HepG2 (cell line): ENCODE data around the gene HBQ1. TPM values are rescaled to one million over a fixed set of nuclear protein-coding genes. Genes with fewer than 3 reads are reported as not detected.

ENCODE experiments used
- FOXA1 ChIP-seq, 2 experiments: fragments of 450-650 bp in 1 of 2; sonication (generic) in 1 of 2; formaldehyde crosslinking in 1 of 2; IDR thresholded peaks; 2 replicates each; pipeline versions ENCODE4 v1.4.0 to v1.6.1; 2016 to 2020; ENCODE audit warnings: missing genetic modification reagents in 1 of 2
- KLF15 ChIP-seq: sonication (generic); formaldehyde crosslinking; IDR thresholded peaks from 2 replicates; pipeline ENCODE4 v1.8.1; 2023; ENCODE audit warnings: borderline replicate concordance, mild to moderate bottlenecking, inconsistent platforms, missing genetic modification reagents, mixed read lengths
- MIER2 ChIP-seq: IDR thresholded peaks from 2 replicates; pipeline ENCODE4 v1.6.1; 2016; ENCODE audit warnings: missing biosample characterization, missing genetic modification reagents
- NR2F6 ChIP-seq, 2 experiments: IDR thresholded peaks; 2 replicates each; pipeline ENCODE4 v1.6.1; 2016; ENCODE audit warnings: antibody characterized with exemption in 1 of 2, mild to moderate bottlenecking in 1 of 2
- POLR2AphosphoS5 ChIP-seq: IDR thresholded peaks from 2 replicates; pipeline ENCODE4 v1.6.1; 2012; ENCODE audit warnings: low read depth, low read length
- SALL1 ChIP-seq: sonication (generic); formaldehyde crosslinking; IDR thresholded peaks from 2 replicates; pipeline ENCODE4 v1.8.0; 2022; ENCODE audit warnings: mild to moderate bottlenecking, missing genetic modification reagents
- TAF15 ChIP-seq: fragments of 200-400 bp; formaldehyde crosslinking; IDR thresholded peaks from one replicate; pipeline ENCODE4 v1.6.1; 2018; ENCODE audit warnings: mild to moderate bottlenecking, low read depth, low read length; ENCODE audit not compliant: poor library complexity, severe bottlenecking
- XRCC5 ChIP-seq: fragments of 200-400 bp; formaldehyde crosslinking; optimal IDR thresholded peaks from 2 replicates; pipeline ENCODE3; 2017; ENCODE audit warnings: mild to moderate bottlenecking, low read length
- ZFP41 ChIP-seq: sonication (generic); formaldehyde crosslinking; IDR thresholded peaks from 2 replicates; pipeline ENCODE4 v1.4.0; 2020; ENCODE audit warnings: mild to moderate bottlenecking, missing genetic modification reagents, borderline replicate concordance
- ZMYM2 ChIP-seq: sonication (generic); formaldehyde crosslinking; IDR thresholded peaks from 2 replicates; pipeline ENCODE4 v1.8.0; 2022; ENCODE audit warnings: mild to moderate bottlenecking, missing genetic modification reagents
- ZNF224 ChIP-seq: sonication (generic); formaldehyde crosslinking; IDR thresholded peaks from 2 replicates; pipeline ENCODE4 v1.5.0; 2020; ENCODE audit warnings: mild to moderate bottlenecking, missing genetic modification reagents
- ZNF251 ChIP-seq: sonication (generic); formaldehyde crosslinking; IDR thresholded peaks from 2 replicates; pipeline ENCODE4 v1.9.0; 2021; ENCODE audit warnings: mild to moderate bottlenecking, missing genetic modification reagents
- ZNF331 ChIP-seq: sonication (generic); formaldehyde crosslinking; IDR thresholded peaks from 2 replicates; pipeline ENCODE4 v1.4.0; 2020; ENCODE audit warnings: missing genetic modification reagents
- ZNF430 ChIP-seq: sonication (generic); formaldehyde crosslinking; IDR thresholded peaks from 2 replicates; pipeline ENCODE4 v1.9.0; 2021; ENCODE audit warnings: mild to moderate bottlenecking, missing genetic modification reagents
- ZNF792 ChIP-seq: IDR thresholded peaks from 2 replicates; pipeline ENCODE4 v1.6.1; 2016
- polyA plus RNA-seq, 8 experiments: library from polyadenylated mRNA; depleted of rRNA in 3 of 8; stranded (reverse) in 7 of 8; unstranded in 1 of 8; fragments of >200 nt; fragmentation: Illumina TruSeq in 4 of 8; extraction: Trizol in 4 of 8; gene quantifications; 2 replicates each; pipeline versions ENCODE4 v1.2.1 to v1.2.3, GENCODE V29; 2011 to 2016; ENCODE audit warnings: low read depth in 4 of 8, missing spikeins in 1 of 8, mixed read lengths in 1 of 8; ENCODE audit not compliant: insufficient read depth in 1 of 8
- total RNA-seq, 5 experiments: library from RNA; depleted of rRNA; stranded (reverse); fragments of >200 nt; fragmentation: Illumina TruSeq; extraction: Trizol; gene quantifications; 2 replicates each; pipeline ENCODE4 v1.2.3, GENCODE V29; 2016; ENCODE audit warnings: low read depth in 1 of 5
- TF ChIP-seq, protein P1 (sequence below): sonication (generic); formaldehyde crosslinking; IDR thresholded peaks from 2 replicates; pipeline ENCODE4 v1.4.0; 2020; ENCODE audit warnings: missing genetic modification reagents
- TF ChIP-seq, protein P2 (sequence below): sonication (generic); formaldehyde crosslinking; IDR thresholded peaks from 2 replicates; pipeline ENCODE4 v1.4.0; 2020; ENCODE audit warnings: missing genetic modification reagents
- TF ChIP-seq, protein P3 (sequence below): sonication (generic); formaldehyde crosslinking; IDR thresholded peaks from 2 replicates; pipeline ENCODE4 v1.4.0; 2020; ENCODE audit warnings: missing genetic modification reagents, borderline replicate concordance
- TF ChIP-seq, protein P4 (sequence below): sonication (generic); formaldehyde crosslinking; IDR thresholded peaks from 2 replicates; pipeline ENCODE4 v1.4.0; 2020; ENCODE audit warnings: missing genetic modification reagents, borderline replicate concordance
- TF ChIP-seq, protein P5 (sequence below): sonication (generic); formaldehyde crosslinking; IDR thresholded peaks from 2 replicates; pipeline ENCODE4 v1.5.0; 2020; ENCODE audit warnings: mild to moderate bottlenecking, missing genetic modification reagents
- TF ChIP-seq, protein P6 (sequence below): sonication (generic); formaldehyde crosslinking; IDR thresholded peaks from 2 replicates; pipeline ENCODE4 v1.5.0; 2020; ENCODE audit warnings: mild to moderate bottlenecking, missing genetic modification reagents

Gene HBQ1
- total and polyA plus RNA-seq, 2 of the 13 experiments (the other 11 are each of a cell fraction or from before 2014, with no cell fraction given) = 4.9 to 7.4 TPM

DNA sequence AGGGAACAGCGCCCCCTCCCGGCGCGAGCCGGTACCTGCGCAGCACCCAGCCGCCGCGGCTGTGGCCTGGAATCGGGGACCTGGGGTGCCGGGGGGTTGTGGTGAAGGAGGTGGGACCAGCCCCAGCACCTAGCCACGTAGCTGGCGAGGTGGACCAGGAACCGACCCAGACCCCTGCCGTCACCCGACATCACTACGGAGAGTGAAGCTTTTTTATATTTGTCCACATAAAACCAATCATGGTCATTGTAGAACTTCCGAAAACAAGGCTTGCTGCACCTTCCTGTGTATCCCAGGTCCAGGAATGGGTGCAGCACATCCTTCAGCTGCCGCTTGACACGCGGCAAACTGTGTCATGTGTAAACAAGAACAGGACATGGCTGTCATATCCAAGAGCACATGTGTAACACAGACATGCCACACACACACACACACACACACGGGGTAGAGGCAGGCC is 1.3 kb downstream of the HBQ1 start (continued):
- TF ChIP-seq FOXA1 (IDR thresholded peaks at IDR 0.05) = no peak
- peak; percentile 21; the same call in 1 of the 2 replicates for TF ChIP-seq FOXA1 (CRISPR knock-in tag; IDR thresholded peaks at IDR 0.05)
- TF ChIP-seq ZFP41 (CRISPR knock-in tag) = no peak
- TF ChIP-seq, protein P1, sequence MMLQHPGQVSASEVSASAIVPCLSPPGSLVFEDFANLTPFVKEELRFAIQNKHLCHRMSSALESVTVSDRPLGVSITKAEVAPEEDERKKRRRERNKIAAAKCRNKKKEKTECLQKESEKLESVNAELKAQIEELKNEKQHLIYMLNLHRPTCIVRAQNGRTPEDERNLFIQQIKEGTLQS (CRISPR knock-in tag) = no peak
- TF ChIP-seq, protein P2, sequence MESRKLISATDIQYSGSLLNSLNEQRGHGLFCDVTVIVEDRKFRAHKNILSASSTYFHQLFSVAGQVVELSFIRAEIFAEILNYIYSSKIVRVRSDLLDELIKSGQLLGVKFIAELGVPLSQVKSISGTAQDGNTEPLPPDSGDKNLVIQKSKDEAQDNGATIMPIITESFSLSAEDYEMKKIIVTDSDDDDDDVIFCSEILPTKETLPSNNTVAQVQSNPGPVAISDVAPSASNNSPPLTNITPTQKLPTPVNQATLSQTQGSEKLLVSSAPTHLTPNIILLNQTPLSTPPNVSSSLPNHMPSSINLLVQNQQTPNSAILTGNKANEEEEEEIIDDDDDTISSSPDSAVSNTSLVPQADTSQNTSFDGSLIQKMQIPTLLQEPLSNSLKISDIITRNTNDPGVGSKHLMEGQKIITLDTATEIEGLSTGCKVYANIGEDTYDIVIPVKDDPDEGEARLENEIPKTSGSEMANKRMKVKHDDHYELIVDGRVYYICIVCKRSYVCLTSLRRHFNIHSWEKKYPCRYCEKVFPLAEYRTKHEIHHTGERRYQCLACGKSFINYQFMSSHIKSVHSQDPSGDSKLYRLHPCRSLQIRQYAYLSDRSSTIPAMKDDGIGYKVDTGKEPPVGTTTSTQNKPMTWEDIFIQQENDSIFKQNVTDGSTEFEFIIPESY (CRISPR knock-in tag) = no peak; the same call in 1 of the 2 replicates
- no peak for TF ChIP-seq ZMYM2
- TF ChIP-seq, protein P3, sequence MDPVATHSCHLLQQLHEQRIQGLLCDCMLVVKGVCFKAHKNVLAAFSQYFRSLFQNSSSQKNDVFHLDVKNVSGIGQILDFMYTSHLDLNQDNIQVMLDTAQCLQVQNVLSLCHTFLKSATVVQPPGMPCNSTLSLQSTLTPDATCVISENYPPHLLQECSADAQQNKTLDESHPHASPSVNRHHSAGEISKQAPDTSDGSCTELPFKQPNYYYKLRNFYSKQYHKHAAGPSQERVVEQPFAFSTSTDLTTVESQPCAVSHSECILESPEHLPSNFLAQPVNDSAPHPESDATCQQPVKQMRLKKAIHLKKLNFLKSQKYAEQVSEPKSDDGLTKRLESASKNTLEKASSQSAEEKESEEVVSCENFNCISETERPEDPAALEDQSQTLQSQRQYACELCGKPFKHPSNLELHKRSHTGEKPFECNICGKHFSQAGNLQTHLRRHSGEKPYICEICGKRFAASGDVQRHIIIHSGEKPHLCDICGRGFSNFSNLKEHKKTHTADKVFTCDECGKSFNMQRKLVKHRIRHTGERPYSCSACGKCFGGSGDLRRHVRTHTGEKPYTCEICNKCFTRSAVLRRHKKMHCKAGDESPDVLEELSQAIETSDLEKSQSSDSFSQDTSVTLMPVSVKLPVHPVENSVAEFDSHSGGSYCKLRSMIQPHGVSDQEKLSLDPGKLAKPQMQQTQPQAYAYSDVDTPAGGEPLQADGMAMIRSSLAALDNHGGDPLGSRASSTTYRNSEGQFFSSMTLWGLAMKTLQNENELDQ = no peak
- peak; percentile 15 for TF ChIP-seq XRCC5
- TF ChIP-seq ZNF331 (CRISPR knock-in tag) = no peak
- TF ChIP-seq, protein P4, sequence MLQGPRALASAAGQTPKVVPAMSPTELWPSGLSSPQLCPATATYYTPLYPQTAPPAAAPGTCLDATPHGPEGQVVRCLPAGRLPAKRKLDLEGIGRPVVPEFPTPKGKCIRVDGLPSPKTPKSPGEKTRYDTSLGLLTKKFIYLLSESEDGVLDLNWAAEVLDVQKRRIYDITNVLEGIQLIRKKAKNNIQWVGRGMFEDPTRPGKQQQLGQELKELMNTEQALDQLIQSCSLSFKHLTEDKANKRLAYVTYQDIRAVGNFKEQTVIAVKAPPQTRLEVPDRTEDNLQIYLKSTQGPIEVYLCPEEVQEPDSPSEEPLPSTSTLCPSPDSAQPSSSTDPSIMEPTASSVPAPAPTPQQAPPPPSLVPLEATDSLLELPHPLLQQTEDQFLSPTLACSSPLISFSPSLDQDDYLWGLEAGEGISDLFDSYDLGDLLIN (CRISPR knock-in tag) = no peak
- no peak for TF ChIP-seq ZNF792
- TF ChIP-seq, protein P5, sequence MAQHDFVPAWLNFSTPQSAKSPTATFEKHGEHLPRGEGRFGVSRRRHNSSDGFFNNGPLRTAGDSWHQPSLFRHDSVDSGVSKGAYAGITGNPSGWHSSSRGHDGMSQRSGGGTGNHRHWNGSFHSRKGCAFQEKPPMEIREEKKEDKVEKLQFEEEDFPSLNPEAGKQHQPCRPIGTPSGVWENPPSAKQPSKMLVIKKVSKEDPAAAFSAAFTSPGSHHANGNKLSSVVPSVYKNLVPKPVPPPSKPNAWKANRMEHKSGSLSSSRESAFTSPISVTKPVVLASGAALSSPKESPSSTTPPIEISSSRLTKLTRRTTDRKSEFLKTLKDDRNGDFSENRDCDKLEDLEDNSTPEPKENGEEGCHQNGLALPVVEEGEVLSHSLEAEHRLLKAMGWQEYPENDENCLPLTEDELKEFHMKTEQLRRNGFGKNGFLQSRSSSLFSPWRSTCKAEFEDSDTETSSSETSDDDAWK (CRISPR knock-in tag) = no peak
- TF ChIP-seq, protein P6, sequence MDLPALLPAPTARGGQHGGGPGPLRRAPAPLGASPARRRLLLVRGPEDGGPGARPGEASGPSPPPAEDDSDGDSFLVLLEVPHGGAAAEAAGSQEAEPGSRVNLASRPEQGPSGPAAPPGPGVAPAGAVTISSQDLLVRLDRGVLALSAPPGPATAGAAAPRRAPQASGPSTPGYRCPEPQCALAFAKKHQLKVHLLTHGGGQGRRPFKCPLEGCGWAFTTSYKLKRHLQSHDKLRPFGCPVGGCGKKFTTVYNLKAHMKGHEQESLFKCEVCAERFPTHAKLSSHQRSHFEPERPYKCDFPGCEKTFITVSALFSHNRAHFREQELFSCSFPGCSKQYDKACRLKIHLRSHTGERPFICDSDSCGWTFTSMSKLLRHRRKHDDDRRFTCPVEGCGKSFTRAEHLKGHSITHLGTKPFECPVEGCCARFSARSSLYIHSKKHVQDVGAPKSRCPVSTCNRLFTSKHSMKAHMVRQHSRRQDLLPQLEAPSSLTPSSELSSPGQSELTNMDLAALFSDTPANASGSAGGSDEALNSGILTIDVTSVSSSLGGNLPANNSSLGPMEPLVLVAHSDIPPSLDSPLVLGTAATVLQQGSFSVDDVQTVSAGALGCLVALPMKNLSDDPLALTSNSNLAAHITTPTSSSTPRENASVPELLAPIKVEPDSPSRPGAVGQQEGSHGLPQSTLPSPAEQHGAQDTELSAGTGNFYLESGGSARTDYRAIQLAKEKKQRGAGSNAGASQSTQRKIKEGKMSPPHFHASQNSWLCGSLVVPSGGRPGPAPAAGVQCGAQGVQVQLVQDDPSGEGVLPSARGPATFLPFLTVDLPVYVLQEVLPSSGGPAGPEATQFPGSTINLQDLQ (CRISPR knock-in tag) = no peak
- no peak for TF ChIP-seq ZNF430 (CRISPR knock-in tag)
- no peak for TF ChIP-seq ZNF224 (CRISPR knock-in tag)
- TF ChIP-seq MIER2 (CRISPR knock-in tag) = no peak
- peak; percentile 5 for TF ChIP-seq ZNF251 (CRISPR knock-in tag)
- no peak for TF ChIP-seq TAF15
- TF ChIP-seq SALL1 (CRISPR knock-in tag) = no peak
- no peak for TF ChIP-seq KLF15
- TF ChIP-seq POLR2AphosphoS5 = no peak
- no peak for TF ChIP-seq NR2F6 (IDR thresholded peaks at IDR 0.05)
- no peak for TF ChIP-seq NR2F6 (CRISPR knock-in tag; IDR thresholded peaks at IDR 0.05)
